Activated CD4-positive, alpha-beta T cell treated with anti-CD3 and anti-CD28 coated beads, Interleukin-2, amount 50 U/mL, for 24 hours (primary cell): ENCODE measurements around the gene GLOD4.
A peak's percentile ranks its signal among the peaks of the same experiment; 100 is the strongest.
"Not testable (repeated sequence)": the region's sequence is repeated elsewhere in the genome, so short reads cannot be mapped to it uniquely, and the experiment has no call there.

Experiments used
- DNase-seq, 2 donors: peaks; one replicate each; pipeline ENCODE4 v3.0.0-alpha.2; 2020; ENCODE audit warnings: low read depth in 1 of 2, low spot score in 1 of 2

GLOD4 gene

DNA sequence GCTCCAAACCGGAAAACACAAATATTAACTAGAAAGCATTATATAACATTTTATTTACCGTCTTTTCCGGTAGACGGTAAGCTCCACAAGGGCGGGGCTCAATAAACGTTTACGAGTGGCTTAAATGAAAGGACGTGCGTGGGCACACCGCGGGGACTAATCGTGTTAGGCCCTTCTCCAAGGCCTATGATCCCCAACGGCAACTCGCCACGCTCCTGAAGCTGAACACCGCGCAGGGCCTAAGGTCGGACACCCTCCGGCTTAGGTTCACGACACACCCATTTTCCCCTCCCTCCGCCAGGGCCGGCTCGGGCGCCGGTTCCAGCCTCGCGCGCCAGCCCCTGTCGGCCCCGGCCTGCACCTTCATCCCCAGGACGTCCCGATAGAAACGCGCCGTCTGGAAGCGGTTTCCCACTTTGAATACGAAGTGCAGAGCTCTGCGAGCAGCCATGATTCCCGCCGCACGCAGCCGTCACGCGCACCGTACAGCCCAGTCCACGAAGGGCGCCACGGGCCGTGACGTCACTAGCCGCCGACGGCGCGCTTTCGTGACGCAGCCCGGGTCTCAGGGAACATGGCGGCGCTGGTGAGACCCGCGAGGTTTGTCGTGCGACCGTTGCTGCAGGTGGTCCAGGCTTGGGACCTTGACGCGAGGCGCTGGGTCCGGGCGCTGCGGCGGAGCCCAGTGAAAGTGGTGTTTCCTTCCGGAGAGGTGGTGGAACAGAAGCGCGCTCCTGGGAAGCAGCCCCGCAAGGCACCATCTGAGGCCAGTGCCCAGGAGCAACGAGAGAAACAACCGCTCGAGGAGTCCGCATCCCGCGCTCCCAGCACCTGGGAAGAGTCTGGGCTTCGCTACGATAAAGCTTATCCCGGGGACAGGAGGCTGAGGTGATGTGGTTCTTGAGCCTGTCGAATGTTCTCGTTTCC lies at the start of gene GLOD4, which contains the start of gene MRM3:
TSS of gene GLOD4 (minus strand) at position 476 of the 927 bp plus-strand sequence. CDS start at position 451, 25 bp downstream.
TSS of gene MRM3 (plus strand) at position 549 of the 927 bp plus-strand sequence. CDS start at position 575, 26 bp downstream.
- peak; percentile 91 to 97 for DNase-seq

GRCh38 chr17:830950-831349 lies 48.9 kb upstream of the GLOD4 start:
- DNase-seq = no peak

DNA sequence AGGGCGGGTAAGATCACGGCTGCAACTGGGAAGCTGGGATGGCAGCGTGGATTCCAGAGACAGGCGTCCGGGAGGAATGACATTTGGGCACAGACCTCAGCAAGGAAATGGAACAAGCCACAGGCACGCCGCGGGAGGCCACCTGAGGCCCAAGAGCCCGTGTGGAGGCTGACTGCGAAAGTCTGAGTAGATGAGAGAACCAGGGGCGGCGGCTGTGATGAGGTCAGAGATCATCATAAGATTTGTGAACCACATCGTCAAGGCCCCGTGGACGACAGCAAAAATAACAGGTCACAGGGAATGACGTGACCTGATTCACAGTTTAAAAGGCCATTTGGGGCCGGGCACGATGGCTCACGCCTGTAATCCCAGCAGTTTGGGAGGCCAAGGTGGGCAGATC lies 48.3 kb upstream of the GLOD4 start:
- DNase-seq = no peak

- DNase-seq = not testable (repeated sequence)
Measured at GRCh38 chr17:829614-830013, 47.5 kb upstream of the GLOD4 start.

- no peak for DNase-seq
Measured at GRCh38 chr17:828761-829160, 46.7 kb upstream of the GLOD4 start.

GRCh38 chr17:826778-827177 lies 44.7 kb upstream of the GLOD4 start:
- DNase-seq = no peak

DNA sequence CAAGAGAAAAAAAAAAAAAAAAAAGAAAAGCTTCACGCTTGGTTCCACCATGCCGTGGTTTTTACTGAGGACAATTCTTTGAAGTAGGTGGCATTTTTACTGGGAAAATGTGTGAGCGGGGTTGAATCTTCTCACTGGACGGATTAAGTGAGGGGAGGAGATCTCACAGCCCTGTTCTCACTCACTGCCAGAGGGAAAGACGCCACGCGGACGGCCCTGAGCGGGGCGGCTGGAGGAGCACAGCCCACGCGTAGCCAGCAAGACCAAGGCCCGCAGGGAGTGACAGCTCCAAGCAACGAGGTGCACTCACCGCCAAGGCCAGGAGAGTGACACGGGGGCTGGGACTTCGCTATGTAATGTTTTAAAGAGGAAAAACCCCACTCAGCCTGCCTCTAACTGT lies 43.1 kb upstream of the GLOD4 start:
- DNase-seq = no peak

- DNase-seq = no peak
Measured at GRCh38 chr17:824378-824777, 42.3 kb upstream of the GLOD4 start.

GRCh38 chr17:823501-823902 lies 41.4 kb upstream of the GLOD4 start:
- no peak for DNase-seq

DNA sequence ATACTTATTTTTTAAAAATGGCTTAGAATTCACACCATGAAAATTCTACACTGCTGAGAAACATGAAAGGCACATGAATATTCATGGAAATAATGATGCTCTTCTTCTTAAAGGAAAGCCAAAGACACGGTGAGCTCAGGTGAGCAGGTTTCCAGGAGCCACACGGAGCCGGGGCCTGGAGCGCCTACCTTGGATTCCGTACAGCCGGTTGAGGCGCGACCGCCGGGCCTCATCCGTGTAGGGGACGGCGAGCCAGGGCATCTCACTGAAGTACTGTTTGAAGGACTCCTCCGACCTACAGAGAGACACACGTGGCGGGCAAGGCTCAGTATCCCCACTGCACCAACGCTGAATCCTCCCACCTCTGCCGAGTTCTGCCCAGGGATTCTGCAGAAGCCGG lies 37.2 kb upstream of the GLOD4 start:
- no peak for DNase-seq

DNA sequence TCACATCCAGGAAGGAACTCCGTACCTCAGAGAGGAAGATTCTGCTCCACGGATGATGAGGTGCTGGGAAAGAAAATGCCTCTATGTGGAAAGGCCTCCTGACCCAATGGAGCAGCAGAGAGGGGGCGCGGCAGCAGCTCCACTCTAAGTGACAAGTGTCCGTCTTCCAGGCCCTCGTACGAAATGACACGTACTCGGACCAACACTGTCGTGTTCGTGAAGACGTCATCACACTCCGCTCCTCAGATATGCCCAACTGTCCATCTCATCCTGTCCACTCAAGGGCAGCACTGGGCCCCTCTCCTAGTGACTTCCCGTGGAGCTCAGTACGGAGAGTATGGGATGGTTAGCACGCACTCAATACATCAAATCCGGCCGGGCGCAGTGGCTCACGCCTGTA lies 32.3 kb upstream of the GLOD4 start:
- DNase-seq = no peak

DNA sequence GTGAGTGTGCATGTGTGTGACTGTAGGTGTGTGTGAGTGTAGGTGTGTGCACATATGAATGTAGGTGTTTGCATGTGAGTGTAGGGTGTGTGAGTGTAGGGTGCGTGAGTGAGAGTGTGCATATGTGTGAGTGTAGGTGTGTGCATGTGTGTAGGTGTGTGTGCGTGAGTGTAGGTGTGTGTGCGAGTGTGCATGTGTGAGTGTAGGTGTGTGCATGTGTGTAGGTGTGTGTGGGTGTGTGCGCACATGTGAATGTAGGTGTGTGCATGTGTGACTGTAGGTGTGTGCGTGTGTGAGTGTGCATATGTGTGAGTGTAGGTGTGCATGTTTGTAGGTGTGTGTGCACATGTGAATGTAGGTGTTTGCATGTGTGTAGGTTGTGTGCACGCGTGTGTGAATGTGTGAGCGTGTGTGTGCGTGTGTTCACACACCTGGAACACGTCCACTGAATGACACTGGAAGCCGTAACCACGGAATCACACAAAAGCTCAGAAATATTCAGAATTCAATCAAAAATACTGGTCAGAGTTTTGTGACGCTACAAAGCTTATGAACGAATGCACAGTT lies 30.6 kb upstream of the GLOD4 start:
- DNase-seq = no peak

DNA sequence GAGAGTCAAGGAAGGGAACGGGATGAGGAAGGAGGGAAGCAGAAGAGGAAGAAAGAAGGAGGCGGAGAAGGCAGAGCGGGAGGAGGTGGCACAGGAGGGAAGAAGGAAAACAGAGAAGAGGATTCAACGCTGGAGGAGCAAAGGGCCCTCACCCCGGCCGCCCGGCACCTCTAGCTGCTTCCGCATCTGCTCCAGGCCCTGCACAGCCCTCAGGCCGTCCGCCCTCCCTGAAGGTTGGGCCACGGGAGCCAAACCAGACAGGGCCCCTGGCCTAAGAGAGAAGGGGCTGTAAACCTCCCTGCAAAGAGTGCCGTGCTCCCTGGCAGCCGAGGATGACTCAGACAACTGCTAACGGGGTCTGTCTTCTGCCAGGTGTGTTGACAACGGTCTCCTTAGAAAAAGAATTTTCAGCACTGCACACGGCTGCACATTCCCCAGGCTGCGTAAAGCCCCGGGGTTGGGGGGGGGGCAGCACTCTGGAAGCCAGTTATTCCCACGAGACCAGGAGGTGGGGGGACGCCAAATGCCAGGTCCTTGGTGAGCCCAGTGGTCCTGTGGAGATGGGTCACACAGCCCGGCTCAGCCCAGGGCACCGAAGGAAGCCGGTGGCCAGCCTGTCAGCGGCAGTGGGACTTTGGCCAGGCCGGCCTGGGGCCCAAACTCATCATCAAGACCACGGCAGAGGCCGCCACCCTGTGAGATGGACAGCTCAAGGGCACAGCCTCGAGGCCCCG lies 29.1 kb upstream of the GLOD4 start:
- no peak for DNase-seq

DNA sequence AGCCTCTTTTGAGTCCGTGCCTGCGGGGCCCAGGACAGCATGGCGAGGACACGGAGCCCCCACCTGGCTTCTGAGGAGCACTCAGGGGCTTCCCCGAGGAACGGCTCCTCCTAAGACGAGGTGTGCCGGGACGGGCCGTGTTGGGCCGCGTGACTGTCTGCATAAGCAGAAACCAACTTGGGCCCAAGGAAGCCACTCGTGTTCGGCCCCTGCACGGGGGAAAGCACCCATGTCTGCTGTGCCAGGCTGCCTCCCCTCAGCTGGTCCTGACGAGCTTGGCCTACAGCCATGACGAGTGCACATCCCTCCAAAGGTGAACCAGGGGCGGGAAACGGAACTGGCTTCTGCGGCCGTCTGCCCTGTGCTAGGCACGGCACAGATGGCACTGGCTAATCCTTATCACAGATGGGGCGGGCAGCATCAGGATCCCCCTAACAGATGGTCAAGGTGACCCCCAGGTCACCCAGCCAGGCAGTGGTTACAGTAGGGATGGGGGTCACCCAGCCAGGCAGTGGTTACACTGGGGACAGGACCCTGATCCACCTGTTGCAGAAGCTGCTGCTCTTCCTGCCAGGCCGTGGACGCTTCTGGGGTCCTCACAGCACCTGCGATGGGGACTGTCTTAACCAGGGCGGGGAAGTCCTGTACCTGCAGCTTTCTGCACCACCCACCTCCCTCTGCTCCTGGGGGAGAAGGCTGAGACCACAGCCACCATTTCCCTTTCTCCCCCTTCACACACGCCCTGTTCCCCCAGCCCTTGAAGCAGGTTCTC lies 25.6 kb upstream of the GLOD4 start:
- no peak for DNase-seq

DNA sequence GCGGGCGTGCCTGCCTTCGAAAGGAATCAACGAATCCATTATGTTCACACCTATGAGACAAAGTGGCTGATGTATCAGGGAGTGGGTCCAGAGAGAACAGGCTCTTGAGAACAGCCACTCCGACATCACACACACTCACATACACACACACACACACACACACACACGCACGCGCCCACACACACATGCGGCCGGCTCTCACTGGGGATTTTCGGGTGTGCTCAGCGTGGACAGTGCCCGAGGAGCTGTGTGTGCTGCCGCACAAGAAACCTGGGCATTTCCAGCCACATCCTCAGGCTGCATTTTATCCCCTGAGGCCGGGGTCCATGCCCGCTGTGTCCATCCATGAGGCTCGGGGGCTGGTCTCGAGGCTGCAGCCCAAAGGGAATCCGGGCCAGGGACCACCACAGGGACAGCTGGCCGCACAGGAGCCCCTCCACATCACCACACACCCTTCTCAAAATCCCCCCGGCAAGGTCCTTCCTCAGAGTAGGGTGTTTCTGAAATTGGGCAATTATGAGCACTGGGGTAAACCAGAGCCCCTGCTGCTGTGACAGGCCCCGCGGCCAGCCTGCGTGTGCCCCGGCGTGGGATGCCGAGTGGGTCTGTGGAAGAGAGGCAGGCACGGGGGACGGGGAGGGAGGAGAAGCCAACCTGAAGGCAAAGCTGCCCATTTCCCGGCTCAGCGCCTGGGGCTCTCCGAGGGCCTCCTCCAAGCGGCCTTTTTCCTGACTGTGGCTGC lies 24.9 kb upstream of the GLOD4 start:
- DNase-seq = no peak

DNA sequence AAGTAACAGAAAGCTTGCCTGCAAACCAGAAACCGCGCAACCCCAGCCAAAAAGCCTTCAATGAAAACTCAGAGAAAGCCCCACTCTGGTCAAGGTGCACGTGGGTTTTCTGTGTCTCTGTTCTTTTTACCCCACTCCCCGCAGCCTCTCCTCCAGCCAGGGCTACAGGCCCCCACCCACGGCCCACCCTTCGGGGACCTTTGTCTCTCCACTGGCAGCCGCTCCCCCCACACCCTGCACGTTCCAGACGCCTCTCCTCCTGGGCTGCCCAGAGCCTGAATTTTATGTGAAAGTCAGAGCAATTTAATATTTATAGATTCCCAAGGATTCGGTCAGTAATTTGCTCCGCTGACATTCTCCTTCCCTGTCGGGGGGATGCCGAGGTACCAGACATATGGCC lies 24.3 kb upstream of the GLOD4 start:
- DNase-seq = no peak

DNA sequence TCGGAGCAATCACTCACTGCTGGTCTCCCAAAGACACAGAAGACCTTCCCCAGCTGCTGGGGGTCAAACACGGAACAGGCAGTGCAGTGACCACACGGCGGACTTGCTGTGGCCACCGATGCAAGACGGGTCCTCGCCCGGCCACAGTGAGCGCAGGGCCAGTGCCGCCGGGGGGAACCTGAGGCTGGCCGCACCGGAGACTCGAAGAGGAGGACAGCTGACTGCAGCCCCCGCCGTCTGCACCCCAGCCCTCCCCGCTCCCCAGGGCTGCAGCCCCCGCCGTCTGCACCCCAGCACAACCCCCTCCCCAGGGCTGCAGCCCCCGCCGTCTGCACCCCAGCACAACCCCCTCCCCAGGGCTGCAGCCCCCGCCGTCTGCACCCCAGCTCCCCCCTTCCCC lies 23.8 kb upstream of the GLOD4 start:
- not testable (repeated sequence) for DNase-seq

DNA sequence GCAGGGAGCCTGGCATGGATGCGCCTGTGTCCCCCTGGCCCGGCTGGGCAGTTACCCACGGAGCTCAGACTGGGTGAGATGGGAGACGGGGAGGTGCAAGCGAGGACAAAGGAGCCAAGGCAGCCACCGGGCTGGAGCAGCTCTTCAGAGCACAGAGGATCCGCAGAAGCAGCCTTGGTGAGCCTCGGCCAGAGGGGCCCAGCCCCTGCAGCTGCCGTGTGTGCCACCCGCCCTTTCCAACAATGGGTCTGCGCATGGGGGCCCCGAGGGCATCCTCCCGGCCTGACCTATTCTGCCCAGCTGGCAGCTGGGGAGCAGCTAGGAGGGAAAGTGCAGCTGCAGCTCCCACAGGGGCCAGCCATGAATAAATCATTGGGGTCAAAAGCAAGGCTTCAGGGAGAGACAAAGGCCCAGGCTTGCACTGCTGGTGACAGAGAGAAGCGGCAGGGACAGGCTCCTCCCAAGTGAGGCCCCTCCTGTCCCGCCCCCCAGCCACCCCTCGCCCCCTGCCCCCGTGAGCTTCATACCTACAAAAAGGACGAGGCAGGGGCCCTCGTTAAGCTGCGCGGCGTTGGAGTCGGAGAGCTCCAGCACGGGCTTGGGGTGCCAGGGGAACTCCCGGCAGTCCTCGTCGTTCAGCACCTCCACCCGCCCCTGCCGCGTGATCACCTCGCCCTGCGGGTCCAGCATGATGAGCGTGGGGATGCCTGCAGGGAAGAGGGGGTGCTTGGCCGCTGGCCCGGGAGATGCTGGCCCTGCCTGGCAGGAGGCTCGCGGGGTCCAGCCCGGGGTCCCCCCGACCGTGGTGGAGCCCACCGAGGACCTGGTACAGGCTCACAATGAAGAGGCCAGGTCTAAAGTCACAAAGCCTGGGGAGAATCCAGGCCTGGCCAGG lies 22.7 kb upstream of the GLOD4 start:
- no peak for DNase-seq
